Astrocyte (in vitro differentiated cells and primary cell): ENCODE data around the gene SLC38A11. TPM values are rescaled to one million over a fixed set of nuclear protein-coding genes. Genes with fewer than 3 reads are reported as not detected.

Experiments used
- DNase-seq: peaks from one replicate; pipeline ENCODE4 v3.0.0-alpha.2; 2010; ENCODE audit warnings: low read depth
- FAIRE-seq: peaks from 2 replicates; lab custom pipeline; 2011; peaks lifted over from hg19 to GRCh38; lab: Jason Lieb, UNC
- H2AFZ ChIP-seq: 2 replicates; pipeline ENCODE4 v1.6.0; 2012; ENCODE audit warnings: low read depth, low read length, inconsistent platforms
- H3K27ac ChIP-seq: 2 replicates; pipeline ENCODE4 v1.5.1; 2011; ENCODE audit warnings: low read depth, low read length, inconsistent platforms
- H3K27me3 ChIP-seq: 2 replicates; pipeline ENCODE4 v1.6.0; 2011; ENCODE audit warnings: low read length, inconsistent platforms; ENCODE audit not compliant: insufficient read depth
- H3K36me3 ChIP-seq: 2 replicates; pipeline ENCODE4 v1.5.1; 2011; ENCODE audit warnings: low read length, inconsistent platforms; ENCODE audit not compliant: insufficient read depth
- H3K4me1 ChIP-seq: 2 replicates; pipeline ENCODE4 v1.5.1; 2011; ENCODE audit warnings: low read length, inconsistent platforms; ENCODE audit not compliant: insufficient read depth
- H3K4me2 ChIP-seq: 2 replicates; pipeline ENCODE4 v1.6.0; 2012; ENCODE audit warnings: low read length, inconsistent platforms
- H3K4me3 ChIP-seq: 2 replicates; pipeline ENCODE4 v1.5.1; 2011; ENCODE audit warnings: low read depth, mild to moderate bottlenecking, low read length, inconsistent platforms; ENCODE audit not compliant: insufficient read depth
- H3K79me2 ChIP-seq: 2 replicates; pipeline ENCODE4 v1.6.0; 2012; ENCODE audit warnings: mild to moderate bottlenecking, low read length, inconsistent platforms; ENCODE audit not compliant: insufficient read depth
- H3K9ac ChIP-seq: 2 replicates; pipeline ENCODE4 v1.6.0; 2012; ENCODE audit warnings: mild to moderate bottlenecking, low read length, inconsistent platforms
- H3K9me3 ChIP-seq: 2 replicates; pipeline ENCODE4 v1.5.1; 2012; ENCODE audit warnings: low read depth, mild to moderate bottlenecking, low read length, inconsistent platforms; ENCODE audit not compliant: insufficient read depth
- H4K20me1 ChIP-seq: 2 replicates; pipeline ENCODE4 v1.6.0; 2012; ENCODE audit warnings: low read length, inconsistent platforms; ENCODE audit not compliant: insufficient read depth
- H3K27ac Mint-ChIP-seq: one replicate; pipeline ENCODE4 v1.8.0; 2021; ENCODE audit warnings: mild to moderate bottlenecking, mixed read lengths; ENCODE audit not compliant: unreplicated experiment
- H3K27me3 Mint-ChIP-seq: one replicate; pipeline ENCODE4 v1.8.0; 2021; ENCODE audit warnings: low read depth, mixed read lengths; ENCODE audit not compliant: unreplicated experiment
- H3K36me3 Mint-ChIP-seq: one replicate; pipeline ENCODE4 v1.8.0; 2021; ENCODE audit warnings: low read depth, mixed read lengths; ENCODE audit not compliant: unreplicated experiment
- H3K4me1 Mint-ChIP-seq: one replicate; pipeline ENCODE4 v1.8.0; 2021; ENCODE audit warnings: low read depth, mixed read lengths; ENCODE audit not compliant: unreplicated experiment
- H3K4me3 Mint-ChIP-seq: one replicate; pipeline ENCODE4 v1.8.0; 2021; ENCODE audit warnings: mild to moderate bottlenecking, moderate library complexity, mixed read lengths; ENCODE audit not compliant: unreplicated experiment
- H3K9me3 Mint-ChIP-seq: one replicate; pipeline ENCODE4 v1.8.0; 2021; ENCODE audit warnings: mild to moderate bottlenecking, mixed read lengths; ENCODE audit not compliant: unreplicated experiment
- EZH2 ChIP-seq: IDR thresholded peaks from 2 replicates; pipeline ENCODE4 v1.6.1; 2012; ENCODE audit warnings: mild to moderate bottlenecking, low read length, inconsistent platforms; ENCODE audit not compliant: insufficient read depth
- total RNA-seq: library from RNA; stranded (reverse); gene quantifications from 2 replicates; pipeline ENCODE4 v1.2.1, GENCODE V29; 2021
- TF ChIP-seq, protein P1 (sequence below): IDR thresholded peaks from 2 replicates; pipeline ENCODE4 v1.5.1; 2011; ENCODE audit warnings: low read depth, mild to moderate bottlenecking, inconsistent platforms, low read length, moderate library complexity; ENCODE audit not compliant: insufficient read depth

The SLC38A11 gene
- total RNA-seq, 1 donor from 2014 or later = not detected

DNA sequence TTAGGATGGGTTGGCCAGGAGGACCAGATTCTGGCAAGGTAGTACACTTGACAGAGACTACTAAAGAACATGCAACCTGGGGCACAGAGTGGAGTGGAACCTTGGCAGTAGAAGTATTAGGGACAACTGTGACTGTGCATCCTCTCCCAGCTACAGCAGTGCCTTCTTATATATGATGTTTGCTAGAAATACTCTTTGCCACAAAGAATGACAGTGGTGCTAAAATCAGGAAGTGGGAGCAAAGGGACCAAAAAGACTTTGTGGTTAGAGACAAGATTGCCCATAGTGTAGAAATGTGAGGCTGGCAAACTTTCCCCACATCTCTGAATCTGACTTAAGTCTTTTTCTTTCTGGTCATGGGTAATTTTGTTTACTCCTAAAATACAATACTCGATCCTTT, 9.4 kb upstream of the SLC38A11 start:
- no peaks in the 10 kb centered on the region for H3K27me3 ChIP-seq
- H3K9me3 Mint-ChIP-seq = peaks cover 13% of the 10 kb centered on the region
- no peak overlapping the region for H3K27ac Mint-ChIP-seq
- H3K4me3 Mint-ChIP-seq = no peak overlapping the region
- FAIRE-seq (no peak), DNase-seq (no peak)
- H3K4me2 ChIP-seq = no peak overlapping the region
- no peak overlapping the region for H3K4me3 ChIP-seq
- H3K4me1 ChIP-seq = peaks cover 18% of the 10 kb centered on the region
- H3K27ac ChIP-seq = no peak overlapping the region
- no peak overlapping the region for H3K9ac ChIP-seq
- H3K9me3 ChIP-seq = peaks cover 6% of the 10 kb centered on the region
- H3K79me2 ChIP-seq = no peaks in the 10 kb centered on the region
- no peaks in the 10 kb centered on the region for H3K27me3 Mint-ChIP-seq
- no peak for TF ChIP-seq EZH2
- TF ChIP-seq, protein P1, sequence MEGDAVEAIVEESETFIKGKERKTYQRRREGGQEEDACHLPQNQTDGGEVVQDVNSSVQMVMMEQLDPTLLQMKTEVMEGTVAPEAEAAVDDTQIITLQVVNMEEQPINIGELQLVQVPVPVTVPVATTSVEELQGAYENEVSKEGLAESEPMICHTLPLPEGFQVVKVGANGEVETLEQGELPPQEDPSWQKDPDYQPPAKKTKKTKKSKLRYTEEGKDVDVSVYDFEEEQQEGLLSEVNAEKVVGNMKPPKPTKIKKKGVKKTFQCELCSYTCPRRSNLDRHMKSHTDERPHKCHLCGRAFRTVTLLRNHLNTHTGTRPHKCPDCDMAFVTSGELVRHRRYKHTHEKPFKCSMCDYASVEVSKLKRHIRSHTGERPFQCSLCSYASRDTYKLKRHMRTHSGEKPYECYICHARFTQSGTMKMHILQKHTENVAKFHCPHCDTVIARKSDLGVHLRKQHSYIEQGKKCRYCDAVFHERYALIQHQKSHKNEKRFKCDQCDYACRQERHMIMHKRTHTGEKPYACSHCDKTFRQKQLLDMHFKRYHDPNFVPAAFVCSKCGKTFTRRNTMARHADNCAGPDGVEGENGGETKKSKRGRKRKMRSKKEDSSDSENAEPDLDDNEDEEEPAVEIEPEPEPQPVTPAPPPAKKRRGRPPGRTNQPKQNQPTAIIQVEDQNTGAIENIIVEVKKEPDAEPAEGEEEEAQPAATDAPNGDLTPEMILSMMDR = no peak
- H4K20me1 ChIP-seq = no peaks in the 10 kb centered on the region
- H3K4me1 Mint-ChIP-seq = peaks cover 33% of the 10 kb centered on the region
- H2AFZ ChIP-seq = no peak overlapping the region
- no peaks in the 10 kb centered on the region for H3K36me3 ChIP-seq
- peaks cover 1% of the 10 kb centered on the region for H3K36me3 Mint-ChIP-seq

DNA sequence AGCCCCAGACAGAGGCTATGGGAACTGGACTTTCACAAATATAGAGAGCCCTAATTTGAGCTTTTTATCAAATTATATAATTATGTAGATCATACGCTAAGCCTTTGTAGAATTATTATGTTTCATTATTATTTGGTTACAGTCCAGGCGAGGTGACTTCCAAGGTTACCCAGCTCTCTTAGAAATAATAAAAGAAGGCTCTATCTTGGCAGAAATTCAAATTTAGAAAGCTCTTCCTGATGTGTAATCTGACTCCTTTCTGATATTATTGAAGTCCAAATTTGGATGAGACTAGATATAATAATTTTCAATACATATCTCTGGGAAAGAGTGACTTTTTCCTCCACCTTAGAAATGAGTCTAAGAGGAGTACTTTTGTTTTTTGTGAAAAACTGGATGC, 4.8 kb upstream of the SLC38A11 start:
- FAIRE-seq (no peak), DNase-seq (no peak)
- Mint-ChIP-seq H3K9me3 (peaks cover 2% of the 10 kb centered on the region), H3K27ac (no peak overlapping the region), H3K36me3 (no peaks in the 10 kb centered on the region), H3K27me3 (peaks cover 2% of the 10 kb centered on the region), H3K4me3 (no peak overlapping the region), H3K4me1 (peaks cover 11% of the 10 kb centered on the region)
- TF ChIP-seq, protein P1 = no peak
- TF ChIP-seq EZH2 = no peak
- Histone ChIP-seq H3K36me3 (no peaks in the 10 kb centered on the region), H2AFZ (no peak overlapping the region), H3K9me3 (no peaks in the 10 kb centered on the region), H3K4me3 (no peak overlapping the region), H4K20me1 (no peaks in the 10 kb centered on the region), H3K9ac (no peak overlapping the region), H3K27ac (no peak overlapping the region), H3K79me2 (no peaks in the 10 kb centered on the region), H3K4me2 (no peak overlapping the region), H3K27me3 (no peaks in the 10 kb centered on the region), H3K4me1 (peaks cover 7% of the 10 kb centered on the region)

DNA sequence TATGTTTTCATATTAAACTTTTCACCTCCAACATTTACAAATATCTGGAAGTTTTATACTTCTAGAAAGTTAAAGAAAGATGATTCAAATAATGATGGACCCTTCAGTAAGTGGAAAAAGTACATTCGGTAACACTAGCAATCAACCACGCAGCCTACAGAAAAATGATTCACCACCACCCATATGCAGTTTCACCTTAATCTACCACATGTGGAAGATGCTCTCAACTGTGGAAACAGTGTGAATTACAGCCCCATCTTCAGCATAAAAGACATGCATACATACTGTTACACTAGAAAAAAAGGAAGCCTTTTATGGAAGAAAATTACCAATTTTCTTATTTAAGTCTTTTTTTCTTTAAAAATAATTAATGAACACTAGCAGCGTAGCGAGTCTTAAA, 1.1 kb downstream of the SLC38A11 start:
- peaks cover 2% of the 10 kb centered on the region for H3K9me3 Mint-ChIP-seq
- H3K27me3 Mint-ChIP-seq = peaks cover 5% of the 10 kb centered on the region
- no peak for FAIRE-seq
- DNase-seq = no peak
- Histone ChIP-seq H3K27me3 (peaks cover 2% of the 10 kb centered on the region), H3K27ac (no peak overlapping the region), H3K36me3 (no peaks in the 10 kb centered on the region), H3K9me3 (no peaks in the 10 kb centered on the region), H3K9ac (no peak overlapping the region), H3K79me2 (no peaks in the 10 kb centered on the region), H2AFZ (no peak overlapping the region), H3K4me1 (peaks cover 3% of the 10 kb centered on the region), H3K4me2 (no peak overlapping the region), H4K20me1 (no peaks in the 10 kb centered on the region), H3K4me3 (no peak overlapping the region)
- no peak overlapping the region for H3K27ac Mint-ChIP-seq
- no peak overlapping the region for H3K4me3 Mint-ChIP-seq
- no peak for TF ChIP-seq EZH2
- TF ChIP-seq, protein P1 = no peak
- H3K36me3 Mint-ChIP-seq = no peaks in the 10 kb centered on the region
- H3K4me1 Mint-ChIP-seq = no peaks in the 10 kb centered on the region
